GM18867 (cell line): ENCODE measurements around the gene KCTD15.

Experiments used
- ATAC-seq: cut with Tn5 transposase; IDR thresholded peaks from one replicate; pipeline ENCODE4 v1.9.1; 2021; ENCODE audit warnings: mild to moderate bottlenecking, moderate library complexity; ENCODE audit not compliant: unreplicated experiment

The KCTD15 gene

GRCh38 chr19:33771384-33772101, 25.1 kb upstream of the KCTD15 start:
- ATAC-seq = peak; percentile 42

GRCh38 chr19:33772102-33772857, 24.4 kb upstream of the KCTD15 start:
- ATAC-seq = no peak

DNA sequence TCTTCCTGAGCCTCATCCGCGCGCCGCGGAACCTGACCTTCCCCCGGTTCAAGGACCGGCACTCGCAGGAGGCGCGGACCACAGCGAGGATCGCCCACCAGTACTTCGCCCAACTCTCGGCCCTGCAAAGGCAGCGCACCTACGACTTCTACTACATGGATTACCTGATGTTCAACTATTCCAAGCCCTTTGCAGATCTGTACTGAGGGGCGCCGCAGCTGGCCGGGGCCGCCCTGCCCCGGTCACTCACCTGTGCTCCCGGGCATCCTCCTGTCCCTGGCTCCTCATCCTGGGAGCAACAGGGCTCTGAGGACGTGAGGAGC, 23.9 kb upstream of the KCTD15 start:
- no peak for ATAC-seq

DNA sequence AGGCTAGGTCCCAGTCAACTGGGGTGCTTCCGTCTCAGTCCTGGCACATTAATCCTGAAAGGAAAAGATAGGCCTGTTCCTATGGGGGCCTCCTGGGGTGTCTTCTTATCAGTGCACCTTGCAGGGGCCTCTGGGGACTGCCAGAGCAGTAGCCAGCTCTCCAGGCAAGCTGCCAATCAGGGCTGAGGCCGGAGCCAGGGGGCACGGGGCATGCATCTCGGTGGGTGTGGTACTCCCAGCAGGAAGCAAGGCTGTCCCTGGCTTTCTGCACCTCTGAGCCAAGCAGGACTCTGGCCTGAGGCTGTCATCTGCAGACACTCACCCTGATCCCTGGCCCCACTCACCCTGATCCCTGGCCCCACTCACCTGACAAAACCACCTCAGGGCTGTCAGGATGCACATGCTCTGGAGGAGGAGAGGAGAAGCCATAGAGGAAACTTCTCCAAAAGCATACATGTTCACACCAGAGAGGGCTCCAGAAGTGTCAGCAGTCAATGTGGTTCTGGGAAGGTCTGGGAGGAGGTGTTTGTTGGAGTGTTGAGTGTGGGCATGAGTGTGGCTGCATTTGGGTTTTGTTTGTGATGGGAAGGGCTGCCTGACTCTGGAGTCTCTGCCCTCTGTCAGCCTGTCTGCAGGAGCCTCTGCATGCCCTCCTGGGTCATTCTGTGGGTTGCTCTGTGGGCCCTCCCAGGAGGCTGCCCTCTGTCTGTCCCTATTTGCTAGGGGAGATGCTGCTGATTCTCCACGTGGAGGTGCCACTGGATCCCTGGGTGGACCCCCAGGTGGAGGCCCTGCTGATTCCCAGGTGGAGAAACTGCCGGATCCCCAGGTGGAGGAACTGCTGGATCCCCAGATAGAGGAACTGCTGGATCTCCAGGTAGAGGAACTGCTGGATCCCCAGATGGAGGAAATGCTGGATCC, 22.7 kb upstream of the KCTD15 start:
- ATAC-seq = no peak

- no peak for ATAC-seq
Measured at GRCh38 chr19:33774751-33775150, 21.9 kb upstream of the KCTD15 start.

GRCh38 chr19:33775731-33776487, 20.8 kb upstream of the KCTD15 start:
- no peak for ATAC-seq

GRCh38 chr19:33777351-33777750, 19.3 kb upstream of the KCTD15 start:
- no peak for ATAC-seq

DNA sequence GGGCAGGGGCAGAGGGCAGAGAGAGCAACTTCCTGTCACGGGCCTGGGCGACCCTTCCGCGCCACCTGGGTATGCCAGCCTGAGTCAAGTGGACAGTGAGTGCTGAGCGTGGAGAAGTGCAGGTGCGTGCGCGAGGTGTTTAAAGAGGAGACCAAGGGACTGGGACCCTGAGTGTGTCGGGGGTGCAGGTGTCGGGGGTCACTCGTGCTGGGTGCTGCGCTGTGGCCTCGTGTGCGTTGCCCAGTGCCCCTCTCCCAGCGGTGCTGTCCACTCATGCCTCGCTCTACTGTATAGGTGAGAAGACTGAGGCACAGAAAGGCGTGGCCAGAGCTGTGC, 18.9 kb upstream of the KCTD15 start:
- no peak for ATAC-seq

DNA sequence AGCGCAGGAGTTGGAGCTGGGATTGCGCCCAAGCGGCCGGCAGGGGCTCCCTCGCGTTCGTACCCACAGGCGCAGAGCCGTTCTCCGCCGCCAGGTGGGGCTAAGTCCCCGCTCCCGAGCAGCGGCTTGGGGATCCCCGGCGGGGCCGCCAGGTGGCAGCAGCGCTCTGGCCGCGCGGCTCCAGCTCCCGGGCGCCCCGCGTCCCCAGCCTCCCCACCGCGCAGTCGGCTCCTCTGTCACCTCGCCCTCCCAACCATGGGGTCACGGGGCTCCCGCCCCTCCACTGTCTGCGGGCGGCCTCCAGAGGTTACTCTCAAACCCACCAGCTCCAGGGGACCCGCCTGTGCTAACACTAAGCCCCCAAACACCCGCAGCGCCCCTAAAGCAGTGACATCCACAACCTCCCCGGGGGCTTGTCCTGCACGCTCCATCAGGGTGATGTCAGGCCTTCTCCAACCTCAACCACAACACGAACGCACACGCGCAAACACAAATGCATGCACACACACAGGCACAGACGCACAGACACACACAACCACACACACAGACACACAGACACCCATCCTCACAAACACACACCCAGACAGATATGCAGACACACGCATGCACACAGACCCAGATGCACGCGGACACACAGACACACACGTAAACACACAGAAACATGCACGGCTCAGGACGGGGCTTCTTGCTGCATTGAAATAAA, 18.4 kb upstream of the KCTD15 start:
- peak; percentile 90 for ATAC-seq

- ATAC-seq = no peak
Measured at GRCh38 chr19:33779849-33780248, 16.8 kb upstream of the KCTD15 start.

- no peak for ATAC-seq
Measured at GRCh38 chr19:33780251-33780650, 16.4 kb upstream of the KCTD15 start.

GRCh38 chr19:33780746-33781145, 15.9 kb upstream of the KCTD15 start:
- ATAC-seq = no peak

GRCh38 chr19:33781415-33781935, 15.2 kb upstream of the KCTD15 start:
- ATAC-seq = no peak

GRCh38 chr19:33781996-33782395, 14.7 kb upstream of the KCTD15 start:
- no peak for ATAC-seq

GRCh38 chr19:33784432-33784831, 12.2 kb upstream of the KCTD15 start:
- ATAC-seq = no peak

GRCh38 chr19:33785795-33786194, 10.9 kb upstream of the KCTD15 start:
- no peak for ATAC-seq

GRCh38 chr19:33788676-33789075, 8.0 kb upstream of the KCTD15 start:
- ATAC-seq = no peak

- no peak for ATAC-seq
Measured at GRCh38 chr19:33789344-33789743, 7.3 kb upstream of the KCTD15 start.

- ATAC-seq = no peak
Measured at GRCh38 chr19:33794683-33795369, 1.8 kb upstream of the KCTD15 start.
